ENCODE measurements around the gene PGP.

PGP gene

GRCh38 chr16:2163211-2163881 lies 51.3 kb downstream of the PGP start:
- DNase-seq (ENCODE audit: low read depth), result no peak

DNA sequence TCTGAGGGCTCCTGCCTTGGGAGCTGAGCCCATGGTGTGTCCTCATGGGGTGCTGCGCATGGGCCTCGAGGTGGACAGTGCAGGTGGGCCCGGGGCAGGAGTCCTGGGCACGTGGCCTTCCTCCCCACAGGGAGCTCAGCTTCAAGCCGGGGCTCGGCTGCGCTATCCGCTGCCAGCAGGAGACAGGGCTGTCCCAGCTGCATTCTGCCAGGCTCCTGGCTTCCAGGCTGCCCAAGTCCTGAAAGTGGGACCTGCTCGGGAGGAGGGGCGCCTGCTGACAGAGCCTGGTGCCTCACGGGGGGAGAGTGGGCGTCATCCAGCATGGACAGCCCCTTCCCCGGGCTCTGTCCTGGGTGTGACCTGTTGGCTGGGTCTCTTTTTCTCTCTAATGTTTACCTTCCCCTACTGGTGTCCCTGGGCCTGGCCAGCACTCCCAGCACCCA lies 51.9 kb downstream of the PGP start:
- DNase-seq (ENCODE audit: low read depth), result no peak

DNA sequence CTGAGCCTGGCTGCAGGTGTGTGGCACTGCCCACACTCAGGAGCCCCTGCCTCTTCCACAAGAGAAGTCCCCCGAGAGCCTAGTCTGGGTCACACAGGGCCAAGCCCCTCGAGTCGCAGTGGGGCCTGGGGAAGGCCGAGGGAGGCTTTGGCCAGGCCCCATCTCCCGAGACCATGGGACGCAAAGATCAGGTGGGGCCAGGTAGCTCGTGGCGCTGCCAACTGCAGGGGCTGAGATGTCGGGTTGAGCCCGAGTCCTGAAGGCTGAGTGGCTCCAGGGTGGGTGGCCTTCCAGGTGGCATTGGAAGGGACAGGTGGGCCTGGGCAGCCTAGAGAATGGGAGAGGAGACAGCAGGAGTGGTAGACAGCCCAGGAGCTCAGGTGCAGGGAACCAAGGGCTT lies 52.7 kb downstream of the PGP start:
- DNase-seq (ENCODE audit: low read depth), result no peak

Data from GM04504 (cell line).